Body of pancreas (tissue), 4 donors: ENCODE measurements around the gene ESM1.

Experiments used
- POLR2A ChIP-seq, 3 donors: fragments of 450-650 bp; IDR thresholded peaks; one replicate each; pipeline ENCODE4 v1.6.1; 2016; ENCODE audit warnings: antibody characterized with exemption in 3 of 3, mild to moderate bottlenecking in 2 of 3
- TF ChIP-seq, protein P1 (sequence below), 7 experiments: fragments of 450-650 bp in 4 of 7; fragments of 200-600 bp in 3 of 7; sonication (generic) in 3 of 7; IDR thresholded peaks; one replicate each; pipeline ENCODE4 v1.5.1; 2016 to 2019; ENCODE audit warnings: antibody characterized with exemption in 7 of 7

DNA sequence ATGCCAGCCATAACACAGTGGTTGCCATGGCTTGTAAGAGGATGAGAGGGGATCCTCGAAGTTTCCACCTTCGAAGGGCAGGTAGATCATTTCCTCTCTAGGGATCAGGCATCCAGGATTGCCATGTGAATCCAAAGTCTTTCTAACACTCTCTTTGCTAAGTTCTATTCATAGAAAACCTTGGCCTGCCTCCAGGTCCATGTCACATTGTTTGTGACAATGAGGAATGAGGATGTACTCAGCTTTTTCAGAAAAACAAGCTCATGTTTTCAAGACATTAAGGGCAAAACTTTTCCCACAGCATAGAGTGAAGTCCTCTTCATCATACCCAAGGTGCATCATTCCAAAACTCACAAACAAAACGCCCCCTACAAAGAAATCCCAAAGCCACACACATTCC lies 19.6 kb downstream of the ESM1 start:
- TF ChIP-seq, protein P1, sequence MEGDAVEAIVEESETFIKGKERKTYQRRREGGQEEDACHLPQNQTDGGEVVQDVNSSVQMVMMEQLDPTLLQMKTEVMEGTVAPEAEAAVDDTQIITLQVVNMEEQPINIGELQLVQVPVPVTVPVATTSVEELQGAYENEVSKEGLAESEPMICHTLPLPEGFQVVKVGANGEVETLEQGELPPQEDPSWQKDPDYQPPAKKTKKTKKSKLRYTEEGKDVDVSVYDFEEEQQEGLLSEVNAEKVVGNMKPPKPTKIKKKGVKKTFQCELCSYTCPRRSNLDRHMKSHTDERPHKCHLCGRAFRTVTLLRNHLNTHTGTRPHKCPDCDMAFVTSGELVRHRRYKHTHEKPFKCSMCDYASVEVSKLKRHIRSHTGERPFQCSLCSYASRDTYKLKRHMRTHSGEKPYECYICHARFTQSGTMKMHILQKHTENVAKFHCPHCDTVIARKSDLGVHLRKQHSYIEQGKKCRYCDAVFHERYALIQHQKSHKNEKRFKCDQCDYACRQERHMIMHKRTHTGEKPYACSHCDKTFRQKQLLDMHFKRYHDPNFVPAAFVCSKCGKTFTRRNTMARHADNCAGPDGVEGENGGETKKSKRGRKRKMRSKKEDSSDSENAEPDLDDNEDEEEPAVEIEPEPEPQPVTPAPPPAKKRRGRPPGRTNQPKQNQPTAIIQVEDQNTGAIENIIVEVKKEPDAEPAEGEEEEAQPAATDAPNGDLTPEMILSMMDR (IDR thresholded peaks at IDR 0.05), result no peak
- TF ChIP-seq POLR2A (IDR thresholded peaks at IDR 0.05), result no peak
